Astrocyte of the cerebellum (primary cell): ENCODE results near the gene MAB21L2.
A peak's percentile ranks its signal among the peaks of the same experiment; 100 is the strongest.

Source experiments
- DNase-seq: peaks from one replicate; pipeline ENCODE4 v3.0.0-alpha.2; 2011; ENCODE audit warnings: low read depth
- H3K4me3 ChIP-seq: 2 replicates; pipeline ENCODE4 v1.5.1; 2011; ENCODE audit warnings: mild to moderate bottlenecking, low read depth, low read length, moderate library complexity
- in situ Hi-C: cut with HindIII; loops from 2 replicates; pipeline ENCODE4 v1.10.0; 2017; ENCODE audit warnings: low sequenced_read_pairs
- TF ChIP-seq, protein P1 (sequence below): IDR thresholded peaks from 2 replicates; pipeline ENCODE4 v1.5.1; 2012; ENCODE audit warnings: low read length, low read depth, moderate library complexity, mild to moderate bottlenecking; ENCODE audit errors: missing control alignments

Gene MAB21L2

DNA sequence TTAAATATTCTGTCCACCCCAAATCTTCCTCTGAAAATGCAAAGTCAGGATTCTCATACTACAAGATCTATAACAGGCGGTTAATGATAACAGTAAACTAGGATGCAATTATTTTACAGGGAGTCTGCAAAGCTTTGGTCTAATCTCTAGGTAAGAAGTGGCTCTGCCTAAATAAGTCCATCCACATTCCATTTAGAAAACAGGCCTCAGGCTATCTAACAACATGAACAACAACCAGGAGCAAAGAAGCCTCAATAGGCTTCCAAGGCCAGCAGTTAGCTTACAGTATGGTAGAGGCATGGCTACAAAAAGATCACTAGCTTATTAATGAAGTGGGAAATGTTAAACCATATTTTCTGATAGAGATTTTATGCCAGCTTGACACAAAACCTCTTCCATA, 6.4 kb downstream of the MAB21L2 start:
- no peak for DNase-seq
- in situ Hi-C loops: loop anchor here (25.0 kb wide), 1 partner anchor 301 kb away; no protein-coding TSS in a partner anchor
- TF ChIP-seq, protein P1, sequence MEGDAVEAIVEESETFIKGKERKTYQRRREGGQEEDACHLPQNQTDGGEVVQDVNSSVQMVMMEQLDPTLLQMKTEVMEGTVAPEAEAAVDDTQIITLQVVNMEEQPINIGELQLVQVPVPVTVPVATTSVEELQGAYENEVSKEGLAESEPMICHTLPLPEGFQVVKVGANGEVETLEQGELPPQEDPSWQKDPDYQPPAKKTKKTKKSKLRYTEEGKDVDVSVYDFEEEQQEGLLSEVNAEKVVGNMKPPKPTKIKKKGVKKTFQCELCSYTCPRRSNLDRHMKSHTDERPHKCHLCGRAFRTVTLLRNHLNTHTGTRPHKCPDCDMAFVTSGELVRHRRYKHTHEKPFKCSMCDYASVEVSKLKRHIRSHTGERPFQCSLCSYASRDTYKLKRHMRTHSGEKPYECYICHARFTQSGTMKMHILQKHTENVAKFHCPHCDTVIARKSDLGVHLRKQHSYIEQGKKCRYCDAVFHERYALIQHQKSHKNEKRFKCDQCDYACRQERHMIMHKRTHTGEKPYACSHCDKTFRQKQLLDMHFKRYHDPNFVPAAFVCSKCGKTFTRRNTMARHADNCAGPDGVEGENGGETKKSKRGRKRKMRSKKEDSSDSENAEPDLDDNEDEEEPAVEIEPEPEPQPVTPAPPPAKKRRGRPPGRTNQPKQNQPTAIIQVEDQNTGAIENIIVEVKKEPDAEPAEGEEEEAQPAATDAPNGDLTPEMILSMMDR: no peak
- no peak overlapping the region for H3K4me3 ChIP-seq

GRCh38 chr4:150589157-150589556, 7.2 kb downstream of the MAB21L2 start:
- in situ Hi-C loops: loop anchor here (25.0 kb wide), 1 partner anchor 302 kb away; no protein-coding TSS in a partner anchor
- TF ChIP-seq, protein P1: no peak
- H3K4me3 ChIP-seq: no peak overlapping the region
- no peak for DNase-seq

DNA sequence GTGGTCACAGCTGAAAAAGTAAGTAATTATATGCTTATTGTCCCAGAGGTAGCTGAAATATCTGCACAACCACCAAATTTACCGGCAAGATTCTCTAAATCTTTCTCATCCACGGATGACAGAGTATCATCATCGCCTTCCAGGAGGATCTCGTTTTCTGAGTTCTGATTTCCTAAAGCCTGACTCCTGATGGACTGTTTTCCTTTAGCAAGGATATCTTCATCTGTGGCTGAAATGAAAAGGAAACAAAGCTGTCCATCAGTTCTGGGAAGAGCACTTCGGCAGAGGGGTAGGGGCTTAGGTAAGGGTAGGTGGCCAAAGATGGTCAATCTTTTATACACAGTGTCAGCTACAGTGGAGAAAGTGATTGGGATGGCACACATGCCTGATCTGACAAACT, 8.7 kb downstream of the MAB21L2 start:
- no peak overlapping the region for H3K4me3 ChIP-seq
- TF ChIP-seq, protein P1: no peak
- in situ Hi-C loops: loop anchor here (25.0 kb wide), 1 partner anchor 303 kb away; no protein-coding TSS in a partner anchor
- DNase-seq: no peak

DNA sequence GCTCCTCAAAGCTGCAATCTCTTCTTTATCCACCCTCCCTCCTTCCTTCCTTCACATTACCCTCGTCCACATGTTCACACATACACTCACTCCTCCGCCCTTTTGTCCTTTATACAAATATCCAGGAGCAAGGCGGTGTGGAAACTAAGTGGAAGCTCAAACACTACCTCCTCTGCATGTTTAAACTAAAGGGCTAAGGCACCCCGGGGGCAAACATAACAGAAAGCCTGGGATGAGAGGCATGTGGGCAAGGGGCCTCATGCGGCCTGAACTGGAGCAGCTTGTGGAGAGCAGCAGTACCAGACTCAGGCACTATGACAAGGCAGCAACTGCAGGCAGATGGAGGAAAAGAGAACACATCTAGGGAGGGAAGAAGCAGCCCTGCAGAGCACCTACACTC, 9.5 kb downstream of the MAB21L2 start:
- TF ChIP-seq, protein P1: no peak
- no peak overlapping the region for H3K4me3 ChIP-seq
- no peak for DNase-seq
- in situ Hi-C loops: loop anchor here (25.0 kb wide), 1 partner anchor 304 kb away; no protein-coding TSS in a partner anchor

DNA sequence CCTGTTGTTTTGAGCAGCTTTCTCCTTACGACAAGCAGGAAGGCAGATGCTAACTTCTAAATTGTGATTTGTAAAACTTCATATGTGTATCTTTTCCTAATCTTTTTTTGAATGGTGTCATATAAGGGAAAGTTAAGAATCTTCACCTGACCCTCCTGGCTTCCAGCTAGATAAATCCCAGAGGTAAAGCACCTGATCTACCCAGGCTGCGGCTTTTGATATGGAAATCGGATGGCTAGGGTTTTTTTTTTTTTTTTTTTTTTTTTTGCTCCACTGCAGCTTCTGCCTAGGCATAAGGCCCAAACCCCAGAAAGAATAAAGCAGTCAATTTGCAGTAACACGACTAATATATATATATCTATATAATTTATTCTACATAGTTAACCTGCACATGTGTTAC, 10.0 kb downstream of the MAB21L2 start:
- in situ Hi-C loops: loop anchor here (25.0 kb wide), 1 partner anchor 305 kb away; no protein-coding TSS in a partner anchor
- no peak for DNase-seq
- TF ChIP-seq, protein P1: no peak
- no peak overlapping the region for H3K4me3 ChIP-seq

DNA sequence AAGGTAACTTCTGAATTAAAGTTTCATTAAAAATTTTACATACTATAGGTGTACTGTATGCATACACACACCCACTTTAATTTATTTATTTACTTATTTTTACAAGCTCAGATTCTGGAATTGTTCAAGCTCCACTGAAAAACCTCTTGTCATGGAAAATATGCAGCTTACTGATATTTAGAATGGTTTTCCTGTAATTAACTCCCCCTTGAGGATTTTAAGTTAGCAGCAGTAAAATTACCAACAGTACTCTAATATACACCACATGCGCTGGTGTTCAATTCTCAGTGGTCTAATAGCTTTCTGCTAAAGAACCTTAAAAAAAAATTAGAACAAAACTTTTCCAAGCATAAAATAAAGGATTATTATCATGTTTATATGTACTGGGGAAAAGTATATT, 12.0 kb downstream of the MAB21L2 start:
- TF ChIP-seq, protein P1: peak; percentile 19
- in situ Hi-C loops: loop anchor here (25.0 kb wide), 1 partner anchor 307 kb away; no protein-coding TSS in a partner anchor
- no peak overlapping the region for H3K4me3 ChIP-seq
- no peak for DNase-seq
